VCaP (cell line): ENCODE results near the gene MYDGF.

Experiments used
- H3K27ac ChIP-seq: fragments of 450-650 bp; 2 replicates; pipeline ENCODE4 v1.5.1; 2017
- TF ChIP-seq, protein P1 (sequence below): fragments of 450-650 bp; conservative IDR thresholded peaks from 2 replicates; pipeline ENCODE4 v1.5.1; 2017; ENCODE audit warnings: mild to moderate bottlenecking, moderate library complexity

Gene MYDGF

DNA sequence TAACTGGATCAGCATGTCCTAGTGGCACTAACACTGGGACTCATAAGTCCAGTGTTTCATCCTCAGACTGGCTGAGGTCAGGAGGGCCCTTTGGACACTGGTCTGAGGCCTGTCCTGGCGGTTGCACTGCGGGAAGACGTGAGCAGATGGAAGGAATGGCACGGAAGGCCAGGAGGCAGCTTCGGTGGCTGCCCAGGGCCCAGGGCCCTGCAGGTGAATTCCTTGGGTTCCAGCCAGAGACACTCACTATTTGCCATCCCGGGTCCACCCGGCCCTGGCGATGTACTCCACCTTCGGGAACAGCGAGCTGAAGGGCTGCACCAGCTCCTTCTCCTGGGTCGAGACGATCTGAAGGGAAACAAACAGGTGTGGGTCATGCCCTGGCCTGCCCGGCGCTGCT is 27.2 kb upstream of the MYDGF start:
- TF ChIP-seq, protein P1, sequence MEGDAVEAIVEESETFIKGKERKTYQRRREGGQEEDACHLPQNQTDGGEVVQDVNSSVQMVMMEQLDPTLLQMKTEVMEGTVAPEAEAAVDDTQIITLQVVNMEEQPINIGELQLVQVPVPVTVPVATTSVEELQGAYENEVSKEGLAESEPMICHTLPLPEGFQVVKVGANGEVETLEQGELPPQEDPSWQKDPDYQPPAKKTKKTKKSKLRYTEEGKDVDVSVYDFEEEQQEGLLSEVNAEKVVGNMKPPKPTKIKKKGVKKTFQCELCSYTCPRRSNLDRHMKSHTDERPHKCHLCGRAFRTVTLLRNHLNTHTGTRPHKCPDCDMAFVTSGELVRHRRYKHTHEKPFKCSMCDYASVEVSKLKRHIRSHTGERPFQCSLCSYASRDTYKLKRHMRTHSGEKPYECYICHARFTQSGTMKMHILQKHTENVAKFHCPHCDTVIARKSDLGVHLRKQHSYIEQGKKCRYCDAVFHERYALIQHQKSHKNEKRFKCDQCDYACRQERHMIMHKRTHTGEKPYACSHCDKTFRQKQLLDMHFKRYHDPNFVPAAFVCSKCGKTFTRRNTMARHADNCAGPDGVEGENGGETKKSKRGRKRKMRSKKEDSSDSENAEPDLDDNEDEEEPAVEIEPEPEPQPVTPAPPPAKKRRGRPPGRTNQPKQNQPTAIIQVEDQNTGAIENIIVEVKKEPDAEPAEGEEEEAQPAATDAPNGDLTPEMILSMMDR: no peak
- H3K27ac ChIP-seq: no peak overlapping the region

DNA sequence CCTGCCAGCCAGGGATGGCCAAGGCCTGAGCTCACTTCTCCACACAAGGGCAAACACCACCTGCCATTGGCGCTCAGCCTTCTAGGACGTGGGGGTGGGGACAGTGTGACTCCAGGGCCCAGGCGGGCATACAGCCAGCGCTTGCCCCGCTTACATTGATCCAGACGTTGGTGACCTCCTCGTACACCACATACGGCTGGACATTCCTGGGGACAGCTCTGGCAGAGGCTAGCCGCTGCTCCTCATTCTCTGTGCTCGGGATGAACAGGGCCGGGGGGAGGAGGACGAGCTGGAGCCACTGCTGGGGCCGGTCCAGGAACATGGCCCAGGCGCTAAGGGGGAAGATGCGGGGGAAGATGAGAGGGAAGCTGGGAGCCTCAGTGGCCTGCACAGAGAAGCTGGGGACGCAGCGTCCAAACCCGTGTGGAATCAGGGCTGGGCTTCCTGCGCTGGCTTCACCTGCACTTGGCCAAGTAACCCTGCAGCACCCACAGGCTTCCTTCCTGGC is 25.1 kb upstream of the MYDGF start:
- H3K27ac ChIP-seq: no peak overlapping the region
- TF ChIP-seq, protein P1: no peak

DNA sequence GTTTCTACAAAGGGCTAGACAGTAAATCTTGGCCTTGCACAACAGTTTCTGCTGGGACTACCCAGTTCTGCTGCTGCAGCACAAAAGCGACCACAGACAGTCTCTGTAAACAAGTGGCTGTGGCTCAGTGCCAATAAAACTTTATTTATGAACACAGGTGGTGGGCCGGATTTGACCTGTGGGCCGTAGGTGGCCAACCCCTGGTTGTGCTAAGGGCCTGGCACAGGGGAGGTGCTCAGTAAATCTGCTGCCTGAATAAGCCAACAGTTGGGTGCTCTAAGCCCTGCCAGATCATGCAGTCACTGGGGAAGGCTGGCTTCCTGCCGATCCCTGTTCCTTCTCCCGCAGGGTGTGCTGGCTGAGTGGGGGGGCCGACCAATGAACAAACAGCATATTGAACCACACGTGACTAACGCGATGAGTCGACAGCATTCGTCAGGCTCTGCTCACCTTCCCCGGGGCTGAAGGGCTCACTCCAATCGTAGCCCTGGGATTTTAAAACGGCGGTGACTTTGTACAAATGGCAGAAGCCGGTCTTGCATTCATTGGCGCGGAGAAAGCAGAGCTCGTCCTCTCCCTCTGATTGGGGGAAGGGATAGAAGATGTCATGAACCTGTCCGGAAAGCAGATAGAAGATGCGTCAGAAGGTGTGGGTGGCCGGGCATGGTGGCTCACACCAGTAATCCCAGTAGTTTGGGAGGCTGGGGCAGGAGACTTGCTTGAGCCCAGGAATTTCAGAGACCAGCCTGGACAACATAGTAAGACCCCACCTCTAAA is 24.3 kb upstream of the MYDGF start:
- H3K27ac ChIP-seq: no peak overlapping the region
- TF ChIP-seq, protein P1: no peak

DNA sequence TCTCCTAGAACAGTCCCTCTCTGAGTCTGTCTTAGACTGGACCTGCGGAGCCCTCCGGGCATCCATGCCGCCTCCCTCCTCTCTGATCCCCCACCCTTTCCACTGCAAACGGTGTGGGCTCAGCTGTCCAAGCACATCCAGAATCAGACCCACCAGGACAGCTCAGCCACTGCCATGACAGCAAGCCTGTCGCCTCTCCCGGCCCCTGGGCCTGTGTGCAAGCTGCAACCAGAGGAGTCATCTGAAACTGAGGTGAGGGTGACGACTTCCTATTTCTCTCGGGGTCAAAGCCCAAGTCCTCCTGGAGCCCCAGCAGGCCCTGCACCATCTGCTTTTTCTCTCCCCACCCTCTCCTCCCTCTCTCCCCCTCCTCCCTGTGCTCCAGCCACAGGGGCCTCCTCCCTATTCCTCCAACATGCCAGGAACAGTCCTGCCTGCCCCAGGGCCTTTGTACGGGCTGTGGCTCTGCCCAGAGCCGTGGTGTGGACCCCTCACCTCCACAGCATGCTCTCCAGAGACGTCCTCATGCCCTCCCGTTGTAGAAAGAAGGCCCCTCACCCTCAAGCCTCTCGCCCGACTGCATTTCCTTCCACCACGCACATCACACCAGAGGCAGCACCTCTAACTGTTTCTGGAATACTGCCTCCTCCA is 23.5 kb upstream of the MYDGF start:
- H3K27ac ChIP-seq: no peak overlapping the region

DNA sequence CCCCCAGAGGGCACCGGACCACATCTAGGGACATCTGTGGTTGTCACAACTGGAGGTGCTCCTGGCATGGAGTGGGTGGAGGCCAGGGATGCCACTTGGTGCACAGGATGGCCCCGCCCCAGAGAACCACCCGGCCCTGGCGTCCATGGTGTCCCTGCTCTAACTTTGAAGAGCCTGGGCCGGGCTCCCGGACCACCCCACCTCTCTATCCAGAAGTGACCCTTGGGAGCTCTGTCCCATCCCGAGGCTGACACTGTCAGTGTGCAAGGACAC is 22.9 kb upstream of the MYDGF start:
- TF ChIP-seq, protein P1: no peak
- no peak overlapping the region for H3K27ac ChIP-seq

More for the DNA sequence above, 23.5 kb upstream of the MYDGF start:
- TF ChIP-seq, protein P1: no peak

DNA sequence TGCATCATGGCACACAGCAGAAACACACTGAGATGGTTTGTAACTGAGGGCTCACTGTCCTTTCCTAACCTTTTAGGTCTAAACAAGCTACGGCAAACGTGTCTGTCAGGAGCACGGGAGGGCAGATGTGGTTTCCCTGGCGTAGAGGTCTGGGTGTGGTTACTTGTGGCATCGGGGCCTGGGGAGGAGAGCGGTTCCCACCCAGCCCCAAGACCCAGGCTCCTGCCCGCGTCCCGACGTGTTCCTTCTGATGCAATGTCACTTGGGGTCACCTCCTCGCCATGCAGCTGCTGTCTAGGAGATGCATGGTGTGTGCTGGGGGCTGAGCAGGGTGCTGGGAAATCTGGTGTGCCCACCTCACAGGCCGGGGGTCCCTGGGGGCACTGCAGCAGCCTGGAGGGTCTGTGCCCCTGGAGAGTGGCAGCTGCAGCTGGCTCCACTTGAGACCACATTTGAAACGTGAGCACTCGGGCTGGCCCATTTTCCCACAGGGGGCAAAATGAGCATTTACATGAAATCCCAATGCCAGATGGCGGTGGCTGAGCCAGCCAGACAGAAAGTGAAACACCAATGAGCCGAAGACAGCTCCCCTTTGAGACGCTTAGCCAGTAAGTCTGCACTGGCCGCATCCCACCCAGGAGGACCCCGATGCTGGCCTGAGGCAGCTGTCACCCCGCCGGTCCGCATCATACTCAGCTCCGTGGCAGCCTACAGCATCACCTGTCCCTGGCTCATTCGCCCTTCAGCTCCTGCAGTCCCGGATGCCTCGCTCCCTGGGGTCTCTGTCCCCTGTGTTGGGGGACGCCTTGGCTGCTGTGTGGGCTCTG is 22.3 kb upstream of the MYDGF start:
- TF ChIP-seq, protein P1: no peak
- H3K27ac ChIP-seq: no peak overlapping the region

DNA sequence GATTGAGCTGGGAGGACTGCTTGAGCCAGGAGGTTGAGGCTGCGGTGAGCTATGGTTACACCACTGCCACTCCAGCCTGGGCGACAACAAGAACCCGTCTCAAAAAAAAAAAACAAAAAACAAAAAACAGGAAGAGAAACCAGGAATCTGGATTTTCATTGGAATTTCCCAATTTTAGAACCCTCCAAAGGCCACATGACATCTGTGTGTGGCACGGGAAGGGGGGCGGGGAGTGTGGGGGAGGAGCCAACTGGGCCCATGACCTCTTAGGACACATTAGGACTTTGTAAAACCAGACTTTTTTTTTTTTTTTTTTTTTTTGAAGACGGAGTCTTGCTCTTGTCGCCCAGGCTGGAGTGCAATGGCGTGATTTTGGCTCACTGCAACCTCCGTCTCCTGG is 21.2 kb upstream of the MYDGF start:
- no peak overlapping the region for H3K27ac ChIP-seq

More for the DNA sequence above, 21.2 kb upstream of the MYDGF start:
- TF ChIP-seq, protein P1: no peak
